ENCODE measurements around the gene ACAN.

- TF ChIP-seq CTCF (IDR thresholded peaks at IDR 0.05; ENCODE audit: insufficient read depth, low read length) = peak; percentile 97
- TF ChIP-seq REST (IDR thresholded peaks at IDR 0.05; ENCODE audit: insufficient replicate concordance, low read depth) = no peak
- TF ChIP-seq POLR2AphosphoS5 (IDR thresholded peaks at IDR 0.05; ENCODE audit: low read depth) = no peak
- no peak for TF ChIP-seq GABPA (IDR thresholded peaks at IDR 0.05; ENCODE audit: low read depth)
- no peak for TF ChIP-seq SPI1 (IDR thresholded peaks at IDR 0.05; ENCODE audit: borderline replicate concordance, low read depth)
These were observed 101.5 kb downstream of the ACAN start for GRCh38 chr15:88904624-88905327.
